Liver (tissue), 9 donors: ENCODE measurements around the gene MMP19. TPM values are rescaled to one million over a fixed set of nuclear protein-coding genes. Genes with fewer than 3 reads are reported as not detected.
A peak's percentile ranks its signal among the peaks of the same experiment; 100 is the strongest.

ENCODE experiments used
- DNase-seq: peaks from one replicate; pipeline ENCODE4 v3.0.0-alpha.2; 2017; ENCODE audit warnings: low spot score
- H3K27ac ChIP-seq, 2 donors: one replicate each; pipeline ENCODE4 v1.7.0; 2013; ENCODE audit warnings: inconsistent platforms in 2 of 2, low read length in 2 of 2, control low read depth in 1 of 2, low read depth in 1 of 2, mild to moderate bottlenecking in 1 of 2
- H3K27me3 ChIP-seq, 4 donors: one replicate each; pipeline versions ENCODE4 v1.6.1 to v1.7.0; 2013; ENCODE audit warnings: low read length in 3 of 4, inconsistent platforms in 1 of 4, mild to moderate bottlenecking in 1 of 4, moderate library complexity in 1 of 4; ENCODE audit not compliant: control insufficient read depth in 4 of 4, insufficient read depth in 4 of 4
- H3K36me3 ChIP-seq, 4 donors: one replicate each; pipeline versions ENCODE4 v1.6.1 to v1.7.0; 2013; ENCODE audit warnings: low read length in 3 of 4, mild to moderate bottlenecking in 3 of 4, low read depth in 1 of 4, moderate library complexity in 1 of 4; ENCODE audit not compliant: control insufficient read depth in 4 of 4, insufficient read depth in 3 of 4
- H3K4me1 ChIP-seq, 4 donors: one replicate each; pipeline versions ENCODE4 v1.6.1 to v1.7.0; 2013; ENCODE audit warnings: low read length in 3 of 4, mild to moderate bottlenecking in 3 of 4, moderate library complexity in 1 of 4; ENCODE audit not compliant: control insufficient read depth in 4 of 4, insufficient read depth in 4 of 4
- H3K4me3 ChIP-seq, 3 donors: one replicate each; pipeline versions ENCODE4 v1.6.1 to v1.7.0; 2013; ENCODE audit warnings: low read length in 3 of 3, control low read depth in 1 of 3, low read depth in 1 of 3, mild to moderate bottlenecking in 1 of 3
- H3K9ac ChIP-seq, 2 donors: one replicate each; pipeline ENCODE4 v1.7.0; 2013; ENCODE audit warnings: low read length in 2 of 2, mild to moderate bottlenecking in 2 of 2, moderate library complexity in 2 of 2, control low read depth in 1 of 2, low read depth in 1 of 2
- H3K9me3 ChIP-seq, 4 donors: one replicate each; pipeline versions ENCODE4 v1.6.1 to v1.7.0; 2013; ENCODE audit warnings: low read length in 3 of 4; ENCODE audit not compliant: control insufficient read depth in 4 of 4
- ATF3 ChIP-seq: IDR thresholded peaks from 2 replicates; pipeline ENCODE4 v1.6.1; 2016; ENCODE audit warnings: antibody characterized with exemption
- EGR1 ChIP-seq, 2 donors: IDR thresholded peaks; 2 replicates each; pipeline ENCODE4 v1.6.1; 2016 to 2018; ENCODE audit warnings: antibody characterized with exemption in 2 of 2, low read depth in 2 of 2
- FOXA1 ChIP-seq: IDR thresholded peaks from 2 replicates; pipeline ENCODE4 v1.6.1; 2016; ENCODE audit warnings: antibody characterized with exemption
- GABPA ChIP-seq, 2 donors: IDR thresholded peaks in 1 of 2; conservative IDR thresholded peaks in 1 of 2; 2 replicates each; pipeline ENCODE4 v1.6.1; 2016; ENCODE audit warnings: antibody characterized with exemption in 2 of 2, mild to moderate bottlenecking in 1 of 2, moderate library complexity in 1 of 2
- HNF4A ChIP-seq, 2 donors: conservative IDR thresholded peaks; 2 replicates each; pipeline ENCODE4 v1.6.1; 2016; ENCODE audit warnings: antibody characterized with exemption in 2 of 2, mild to moderate bottlenecking in 2 of 2
- HNF4G ChIP-seq: IDR thresholded peaks from 2 replicates; pipeline ENCODE4 v1.6.1; 2016; ENCODE audit warnings: antibody characterized with exemption
- JUND ChIP-seq, 2 donors: IDR thresholded peaks; 2 replicates each; pipeline ENCODE4 v1.6.1; 2016; ENCODE audit warnings: antibody characterized with exemption in 2 of 2
- MAX ChIP-seq: IDR thresholded peaks from 2 replicates; pipeline ENCODE4 v1.6.1; 2016; ENCODE audit warnings: antibody characterized with exemption
- NR2F2 ChIP-seq: IDR thresholded peaks from 2 replicates; pipeline ENCODE4 v1.6.1; 2016; ENCODE audit warnings: antibody characterized with exemption
- RAD21 ChIP-seq, 2 donors: IDR thresholded peaks; 2 replicates each; pipeline ENCODE4 v1.6.1; 2016; ENCODE audit warnings: antibody characterized with exemption in 2 of 2, mild to moderate bottlenecking in 2 of 2
- REST ChIP-seq: IDR thresholded peaks from 2 replicates; pipeline ENCODE4 v1.6.1; 2016; ENCODE audit warnings: antibody characterized with exemption, mild to moderate bottlenecking
- RXRA ChIP-seq, 2 donors: IDR thresholded peaks; 2 replicates each; pipeline ENCODE4 v1.6.1; 2017 to 2018; ENCODE audit warnings: antibody characterized with exemption in 2 of 2, mild to moderate bottlenecking in 1 of 2
- SP1 ChIP-seq: IDR thresholded peaks from 2 replicates; pipeline ENCODE4 v1.6.1; 2018; ENCODE audit warnings: antibody characterized with exemption, mild to moderate bottlenecking
- TAF1 ChIP-seq: conservative IDR thresholded peaks from 2 replicates; pipeline ENCODE4 v1.6.1; 2016; ENCODE audit warnings: antibody characterized with exemption, mild to moderate bottlenecking
- YY1 ChIP-seq: IDR thresholded peaks from 2 replicates; pipeline ENCODE4 v1.6.1; 2016; ENCODE audit warnings: antibody characterized with exemption, mild to moderate bottlenecking
- WGBS: extraction: QIAGEN DNeasy Blood & Tissue Kit; methylation state at CpG from one replicate; pipeline ENCODE4 v1.1.7; 2013; 5-methylcytosine and 5-hydroxymethylcytosine counted together
- polyA plus RNA-seq, 2 donors: library from polyadenylated mRNA; stranded (reverse) in 1 of 2; unstranded in 1 of 2; fragments of 200-250 nt in 1 of 2; fragments of >200 nt in 1 of 2; fragmentation: Nextera tagmentation in 1 of 2; extraction: Ambion mirVana in 1 of 2; gene quantifications; one replicate each; pipeline versions ENCODE4 v1.2.1 to v1.2.3, GENCODE V29; 2013 to 2015
- total RNA-seq, 2 donors: library from RNA; depleted of rRNA; stranded (reverse); fragments of >200 nt; gene quantifications; one replicate each; pipeline ENCODE4 v1.2.3, GENCODE V29; 2014
- TF ChIP-seq, protein P1 (sequence below): IDR thresholded peaks from 2 replicates; pipeline ENCODE4 v1.6.1; 2016; ENCODE audit warnings: antibody characterized with exemption
- donor health status: healthy.
- donor health status: healthy.
- donor health status: healthy.
- donor health status: healthy.
- donor health status: healthy.

The MMP19 gene
- total and polyA plus RNA-seq, 4 donors, result 1.1 to 2.4 (median 1.4) TPM

DNA sequence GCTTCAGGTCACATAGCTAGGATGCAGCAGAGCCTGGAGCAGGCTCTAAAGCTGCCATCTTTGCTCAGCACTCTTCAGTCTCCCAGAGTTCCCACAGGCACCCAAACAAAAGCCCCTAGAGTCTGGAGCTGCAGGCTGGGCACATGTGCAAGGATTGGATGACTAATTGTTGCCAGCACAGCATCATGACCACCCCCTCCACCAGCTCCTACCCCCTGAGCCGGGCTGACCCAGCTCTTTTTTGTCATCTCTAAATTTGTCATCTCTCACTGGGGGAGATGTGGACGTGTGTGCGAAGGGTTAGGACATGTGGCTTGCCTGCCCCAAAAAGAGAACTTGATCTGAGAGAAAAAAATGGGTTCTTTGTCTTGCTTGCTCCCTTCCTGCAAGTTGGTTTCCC, 4.3 kb upstream of the MMP19 start:
- Histone ChIP-seq H3K9ac (no peak overlapping the region), H3K4me1 (no peaks in the 10 kb centered on the region), H3K4me3 (no peak overlapping the region), H3K27ac (peak overlapping the region in 1 of 2 donors; percentile 62), H3K9me3 (no peaks in the 10 kb centered on the region), H3K27me3 (no peaks in the 10 kb centered on the region), H3K36me3 (no peaks in the 10 kb centered on the region)
- no peak for DNase-seq
- TF ChIP-seq HNF4A (conservative IDR thresholded peaks at IDR 0.05), result no peak
- no peak for TF ChIP-seq REST
- no peak for TF ChIP-seq YY1
- TF ChIP-seq, protein P1, sequence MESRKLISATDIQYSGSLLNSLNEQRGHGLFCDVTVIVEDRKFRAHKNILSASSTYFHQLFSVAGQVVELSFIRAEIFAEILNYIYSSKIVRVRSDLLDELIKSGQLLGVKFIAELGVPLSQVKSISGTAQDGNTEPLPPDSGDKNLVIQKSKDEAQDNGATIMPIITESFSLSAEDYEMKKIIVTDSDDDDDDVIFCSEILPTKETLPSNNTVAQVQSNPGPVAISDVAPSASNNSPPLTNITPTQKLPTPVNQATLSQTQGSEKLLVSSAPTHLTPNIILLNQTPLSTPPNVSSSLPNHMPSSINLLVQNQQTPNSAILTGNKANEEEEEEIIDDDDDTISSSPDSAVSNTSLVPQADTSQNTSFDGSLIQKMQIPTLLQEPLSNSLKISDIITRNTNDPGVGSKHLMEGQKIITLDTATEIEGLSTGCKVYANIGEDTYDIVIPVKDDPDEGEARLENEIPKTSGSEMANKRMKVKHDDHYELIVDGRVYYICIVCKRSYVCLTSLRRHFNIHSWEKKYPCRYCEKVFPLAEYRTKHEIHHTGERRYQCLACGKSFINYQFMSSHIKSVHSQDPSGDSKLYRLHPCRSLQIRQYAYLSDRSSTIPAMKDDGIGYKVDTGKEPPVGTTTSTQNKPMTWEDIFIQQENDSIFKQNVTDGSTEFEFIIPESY, result no peak
- no peak for TF ChIP-seq HNF4G
- no peak for TF ChIP-seq EGR1 (IDR thresholded peaks at IDR 0.05; ENCODE audit: low read depth in 2 of 2)
- no peak for TF ChIP-seq RAD21 (IDR thresholded peaks at IDR 0.05)
- TF ChIP-seq NR2F2, result no peak
- no peak for TF ChIP-seq JUND (IDR thresholded peaks at IDR 0.05)
- TF ChIP-seq MAX, result no peak
- no peak for TF ChIP-seq SP1
- TF ChIP-seq FOXA1, result no peak
- no peak for TF ChIP-seq TAF1
- 63% methylated on average over 3 of the region's 3 CpGs for whole genome bisulfite sequencing

GRCh38 chr12:55845785-55846496, 3.2 kb upstream of the MMP19 start:
- Histone ChIP-seq H3K27ac (no peak overlapping the region), H3K9ac (no peak overlapping the region), H3K9me3 (no peaks in the 10 kb centered on the region), H3K4me3 (no peak overlapping the region), H3K36me3 (no peaks in the 10 kb centered on the region), H3K4me1 (no peaks in the 10 kb centered on the region), H3K27me3 (no peaks in the 10 kb centered on the region)
- TF ChIP-seq MAX (no peak), SP1 (no peak), RXRA (IDR thresholded peaks at IDR 0.05) (no peak), HNF4A (conservative IDR thresholded peaks at IDR 0.05) (no peak), GABPA (IDR thresholded peaks at IDR 0.05 in 1 of 2, conservative IDR thresholded peaks at IDR 0.05 in 1 of 2) (no peak), EGR1 (IDR thresholded peaks at IDR 0.05; ENCODE audit: low read depth in 2 of 2) (no peak), TAF1 (no peak), ATF3 (no peak)
- 86% methylated on average over 7 of the region's 7 CpGs for WGBS
- no peak for DNase-seq
